Measurements from ENCODE around the gene ANXA2R.
A peak's percentile ranks its signal among the peaks of the same experiment; 100 is the strongest.
"Not testable (repeated sequence)": the region's sequence is repeated elsewhere in the genome, so short reads cannot be mapped to it uniquely, and the experiment has no call there.

Gene ANXA2R

DNA sequence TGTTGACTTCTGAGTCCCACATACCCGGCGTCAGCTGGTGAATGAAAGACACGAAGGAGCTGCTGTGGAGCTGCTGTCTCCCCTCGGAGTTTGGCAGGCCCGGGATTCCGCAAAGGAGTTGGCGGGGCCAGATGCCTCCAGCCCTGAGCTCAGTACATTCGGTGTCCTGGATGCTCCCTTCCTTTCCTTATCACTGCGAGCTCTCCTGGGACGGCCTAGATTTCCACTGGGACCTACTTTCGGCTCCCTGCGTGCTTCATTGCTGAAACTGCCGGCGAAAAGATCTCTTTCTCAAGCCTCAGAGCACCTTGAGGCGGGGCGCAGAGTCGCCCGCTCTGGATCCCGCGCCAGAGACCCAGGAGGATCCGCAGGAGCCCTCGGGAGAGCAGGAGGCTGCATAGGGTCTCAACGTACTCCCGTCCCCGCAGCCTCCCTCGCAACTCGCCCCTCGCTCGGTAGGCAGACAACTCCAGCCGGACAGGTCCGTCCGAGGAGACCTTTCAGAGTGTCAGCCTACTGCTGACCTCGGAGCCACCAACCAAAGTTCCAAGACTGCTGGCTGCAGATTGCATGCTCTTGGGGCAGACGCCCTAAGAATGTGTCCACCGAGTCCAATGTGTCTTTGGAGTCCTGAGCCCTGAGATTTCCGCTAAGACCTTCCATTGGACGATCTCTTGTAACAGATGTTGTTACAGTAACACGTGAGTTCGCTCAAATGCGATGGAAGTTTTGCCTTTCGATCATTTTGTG is 6.1 kb downstream of the ANXA2R start:
- DNase-seq (ENCODE audit: low read depth, low spot score), result no peak

- no peak for DNase-seq (ENCODE audit: low read depth, low spot score)
Measured at GRCh38 chr5:43027054-43027785, 12.9 kb downstream of the ANXA2R start.

- not testable (repeated sequence) for DNase-seq (ENCODE audit: low read depth, low spot score)
Measured at GRCh38 chr5:43025184-43025950, 14.8 kb downstream of the ANXA2R start.

GRCh38 chr5:43024217-43024616 is 15.9 kb downstream of the ANXA2R start:
- no peak for DNase-seq (ENCODE audit: low read depth, low spot score)

DNA sequence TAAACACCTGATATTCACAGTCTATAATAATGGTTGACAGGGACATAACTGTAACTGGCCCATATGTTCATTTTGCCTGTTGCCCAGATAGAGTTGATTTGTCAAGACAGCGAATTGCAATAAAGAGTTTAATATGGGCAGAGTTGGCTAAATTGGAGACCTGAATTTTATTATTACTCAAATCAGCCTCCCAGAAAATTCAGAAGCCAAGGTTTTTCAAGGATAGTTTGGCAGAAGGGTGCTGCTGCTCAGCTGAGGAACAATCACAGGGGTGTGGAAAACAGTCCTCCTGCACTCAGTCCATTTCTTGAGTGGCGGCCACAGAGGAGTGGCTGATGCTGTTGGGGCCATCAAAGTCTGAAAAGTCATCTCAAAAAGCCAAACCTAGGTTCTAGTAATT is 19.0 kb downstream of the ANXA2R start:
- DNase-seq (ENCODE audit: low read depth, low spot score), result no peak

DNA sequence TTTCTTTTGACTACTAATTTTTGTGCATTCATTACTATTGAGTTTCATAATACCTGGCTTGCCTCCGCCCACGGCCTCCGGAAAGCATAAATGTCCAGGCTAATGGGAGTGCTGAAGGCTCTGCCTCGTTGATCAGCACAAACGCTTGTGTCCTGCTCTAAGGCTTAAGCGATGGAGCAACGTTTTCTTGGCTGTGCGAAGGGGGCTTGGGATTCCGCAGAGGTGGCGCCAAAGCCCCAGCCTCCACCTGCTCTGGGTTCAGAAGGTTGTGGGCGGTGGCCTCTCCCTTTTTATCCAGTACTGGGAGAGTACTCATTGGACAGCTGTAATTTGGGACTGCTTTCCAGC is 19.7 kb downstream of the ANXA2R start:
- DNase-seq (ENCODE audit: low read depth, low spot score), result no peak

DNA sequence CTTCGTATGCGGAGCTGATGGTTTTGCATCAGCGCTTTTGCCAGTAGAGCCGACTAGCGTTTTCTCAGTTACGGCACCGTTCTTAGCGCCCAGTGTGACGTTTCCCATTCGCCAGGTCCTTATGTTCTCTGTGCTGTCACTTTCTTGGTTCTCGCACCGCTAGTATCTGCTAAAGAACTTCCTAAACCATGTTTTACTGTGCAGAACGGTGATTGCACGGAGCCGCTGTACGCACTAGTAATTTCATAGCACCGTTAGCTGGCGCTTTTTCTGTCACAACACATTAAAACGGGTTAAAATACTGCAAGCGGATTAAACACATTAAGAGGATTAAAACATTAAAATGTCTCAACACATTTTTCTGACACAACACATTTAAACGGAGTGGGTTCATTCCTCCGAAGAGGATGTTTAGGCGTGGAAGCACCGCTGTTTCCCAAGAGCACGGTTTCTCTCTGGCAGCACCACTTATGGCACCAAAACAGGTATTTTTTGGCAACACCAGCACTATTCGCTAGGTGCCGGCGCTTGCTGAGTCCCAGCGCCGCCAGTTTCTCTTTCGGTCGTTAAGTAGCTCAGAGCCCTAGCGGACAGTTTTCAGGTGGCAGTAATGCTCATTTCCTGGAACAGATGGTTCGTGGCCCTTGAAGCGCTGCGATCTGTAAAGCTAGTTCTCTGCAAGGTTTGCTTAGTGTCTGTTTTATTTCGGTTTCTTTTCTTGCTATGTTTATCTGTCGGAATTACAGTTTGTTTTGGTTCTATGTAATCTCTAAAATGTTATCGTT is 20.3 kb downstream of the ANXA2R start:
- no peak for DNase-seq (ENCODE audit: low read depth, low spot score)

- DNase-seq (ENCODE audit: low read depth, low spot score), result no peak
Measured at GRCh38 chr5:43019291-43019613, 20.9 kb downstream of the ANXA2R start.

DNA sequence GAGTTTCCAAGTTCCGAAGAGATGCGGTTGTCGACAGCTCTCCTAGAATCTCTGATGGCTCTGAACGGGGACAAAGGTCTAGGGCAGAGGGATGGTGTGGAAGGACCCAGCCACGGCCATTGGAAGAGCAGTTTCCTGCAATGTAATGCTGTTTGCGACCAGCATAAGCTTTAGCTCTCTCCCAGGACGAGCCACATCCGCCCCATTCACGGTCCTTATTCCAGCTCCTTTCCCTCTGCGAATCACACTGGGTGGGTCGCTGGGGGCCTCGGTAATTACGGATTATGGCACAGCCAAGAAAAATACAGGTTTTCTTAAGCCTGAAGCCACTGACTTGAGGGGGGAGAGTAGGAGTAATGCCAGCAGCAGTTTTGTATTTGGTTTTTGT is 22.7 kb downstream of the ANXA2R start:
- DNase-seq (ENCODE audit: low read depth, low spot score), result no peak

- DNase-seq (ENCODE audit: low read depth, low spot score), result no peak
Measured at GRCh38 chr5:43016217-43016779, 23.8 kb downstream of the ANXA2R start.

GRCh38 chr5:43014522-43014921 is 25.6 kb downstream of the ANXA2R start:
- DNase-seq (ENCODE audit: low read depth, low spot score), result no peak

DNA sequence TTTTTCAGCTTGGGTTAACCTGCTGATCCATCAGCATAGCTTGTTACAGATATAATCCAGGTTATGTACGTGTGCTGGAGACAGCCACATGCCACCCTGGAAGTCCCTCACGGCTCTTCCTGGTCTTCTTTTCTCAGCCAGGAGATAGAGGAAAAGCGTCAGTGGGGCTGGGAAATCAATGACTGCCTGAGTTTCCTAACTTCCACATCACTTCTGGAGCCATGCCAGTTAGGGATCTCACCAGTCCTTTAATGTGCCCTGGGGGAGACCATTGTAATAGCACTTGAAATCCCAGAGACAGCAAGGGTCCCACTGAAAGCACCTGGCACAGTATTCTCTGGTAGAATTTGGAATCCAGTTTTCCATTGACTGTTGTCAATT is 29.2 kb downstream of the ANXA2R start:
- no peak for DNase-seq (ENCODE audit: low read depth, low spot score)

DNA sequence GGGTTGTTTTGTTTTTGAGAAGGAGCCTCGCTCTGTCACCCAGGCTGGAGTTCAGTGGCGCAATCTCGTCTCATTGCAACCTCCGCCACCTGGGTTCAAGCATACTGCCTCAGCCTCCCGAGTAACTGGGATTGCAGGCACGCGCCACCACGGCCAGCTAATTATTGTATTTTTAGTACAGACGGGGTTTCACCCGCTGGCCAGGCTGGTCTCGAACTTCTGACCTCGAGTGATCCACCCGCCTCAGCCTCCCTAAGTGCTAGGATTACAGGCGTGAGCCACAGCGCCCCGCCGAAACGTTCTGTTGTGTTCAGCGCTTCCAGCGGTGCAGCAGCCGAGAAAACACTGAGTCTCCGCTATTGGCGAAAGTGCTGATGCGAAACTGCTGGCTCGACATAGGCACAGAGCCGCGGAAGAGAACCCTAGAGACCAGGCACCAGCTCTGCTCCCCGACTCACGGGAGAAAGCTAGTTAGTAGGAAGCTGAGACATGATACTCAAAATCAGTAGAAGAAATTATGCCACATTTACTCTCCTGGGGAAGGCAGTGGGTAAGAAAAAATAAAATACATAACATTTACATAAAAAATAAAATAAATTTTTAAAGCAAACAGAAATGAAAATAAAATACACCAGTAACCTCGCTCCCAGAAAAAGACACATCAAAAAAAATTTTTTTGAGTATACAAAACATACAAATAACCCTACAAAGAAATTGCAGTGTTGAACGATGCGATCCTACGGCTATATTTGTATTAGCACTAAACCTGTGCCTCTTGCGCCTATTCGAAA is 31.6 kb downstream of the ANXA2R start:
- peak; percentile 78 for DNase-seq (ENCODE audit: low read depth, low spot score)

GRCh38 chr5:43007911-43008362 is 32.2 kb downstream of the ANXA2R start:
- DNase-seq (ENCODE audit: low read depth, low spot score), result no peak

GRCh38 chr5:43007246-43007910 is 32.7 kb downstream of the ANXA2R start:
- DNase-seq (ENCODE audit: low read depth, low spot score), result no peak

GRCh38 chr5:43006424-43007202 is 33.5 kb downstream of the ANXA2R start:
- DNase-seq (ENCODE audit: low read depth, low spot score), result no peak

DNA sequence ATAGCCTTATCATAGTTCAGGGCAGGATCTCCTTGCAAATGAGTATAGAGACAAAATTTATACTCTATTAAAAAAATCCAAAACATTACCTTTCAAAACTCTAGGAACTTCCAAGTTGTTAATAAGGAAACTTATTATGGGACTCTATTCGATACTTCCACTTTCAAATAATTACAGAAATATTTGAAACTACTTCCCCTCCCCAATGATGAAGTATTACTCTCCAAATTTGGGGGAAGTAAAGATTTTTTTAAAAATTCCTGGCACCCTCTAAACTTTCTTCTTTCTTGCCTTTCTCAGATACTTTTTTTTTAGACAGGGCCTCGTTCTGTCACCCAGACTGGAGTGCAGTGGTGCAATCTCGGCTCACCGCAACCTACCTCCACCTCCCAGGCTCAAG is 35.1 kb downstream of the ANXA2R start:
- no peak for DNase-seq (ENCODE audit: low read depth, low spot score)

GRCh38 chr5:43001748-43002147 is 38.4 kb downstream of the ANXA2R start:
- DNase-seq (ENCODE audit: low read depth, low spot score), result no peak

DNA sequence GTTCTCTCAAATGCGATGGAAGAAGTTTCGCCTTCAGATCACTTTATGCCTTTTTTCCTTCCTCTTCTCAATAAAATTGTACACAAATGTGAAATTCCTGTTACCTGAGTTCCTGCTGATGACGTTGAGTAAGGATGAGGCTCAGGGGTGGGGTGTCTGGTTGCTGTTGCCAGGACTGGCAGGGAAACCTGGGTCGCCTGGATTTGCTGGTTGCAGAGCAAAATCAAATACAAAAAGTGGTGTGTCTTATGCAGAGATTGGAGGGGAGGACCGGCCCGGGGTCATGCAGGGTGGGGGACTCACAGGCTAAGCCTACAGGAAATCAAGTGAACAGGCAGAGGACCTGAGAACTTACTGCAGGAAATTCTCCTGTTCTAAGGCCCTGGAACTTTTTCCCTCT is 39.2 kb downstream of the ANXA2R start:
- no peak for DNase-seq (ENCODE audit: low read depth, low spot score)

All from activated naive CD8-positive, alpha-beta T cell treated with anti-CD3 and anti-CD28 coated beads, Interleukin-2, amount 50 U/mL, for 16 hours (primary cell).